ENCODE measurements around the gene TSHZ3.

The TSHZ3 gene

DNA sequence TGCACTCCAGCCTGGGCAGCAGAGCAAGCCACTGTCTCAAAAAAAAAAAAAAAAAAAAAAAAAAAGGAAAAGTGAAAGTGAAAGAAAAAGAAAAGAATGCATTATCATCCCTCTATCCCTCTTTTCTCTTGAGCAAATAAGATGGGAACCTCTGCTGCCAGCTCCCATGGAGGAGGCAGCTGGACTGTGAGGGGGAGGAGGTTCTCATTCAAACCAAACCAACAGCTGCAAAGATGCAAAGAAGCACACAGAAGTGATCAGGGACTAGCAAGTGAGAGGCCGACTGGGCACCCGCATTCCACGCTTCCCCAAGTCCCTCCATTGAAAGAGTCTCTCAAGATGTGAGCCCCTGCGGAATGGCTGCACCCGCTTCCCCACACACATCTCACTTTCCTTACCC lies 63.5 kb downstream of the TSHZ3 start:
- DNase-seq, result no peak

GRCh38 chr19:31284621-31285020 lies 64.6 kb downstream of the TSHZ3 start:
- no peak for DNase-seq

GRCh38 chr19:31283701-31284100 lies 65.5 kb downstream of the TSHZ3 start:
- DNase-seq, result no peak

- no peak for DNase-seq
Measured at GRCh38 chr19:31282346-31282745, 66.9 kb downstream of the TSHZ3 start.

GRCh38 chr19:31280287-31281006 lies 68.8 kb downstream of the TSHZ3 start:
- DNase-seq, result no peak

DNA sequence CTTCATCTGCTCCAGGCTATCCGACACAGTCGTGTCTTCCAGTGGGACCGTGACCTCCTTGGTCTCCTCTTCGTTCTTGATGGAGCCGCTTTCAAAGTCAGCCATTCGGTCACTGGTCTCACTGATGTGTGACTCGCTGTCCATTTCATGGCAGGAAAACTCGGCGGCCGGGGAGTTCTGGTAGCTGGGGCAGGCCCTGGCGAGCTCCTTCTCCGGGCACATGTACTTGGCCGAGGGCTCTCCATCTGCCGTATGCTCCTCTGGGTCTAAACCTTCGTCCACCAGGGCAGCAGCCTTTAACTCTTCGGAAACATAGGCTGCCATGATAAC lies 69.8 kb downstream of the TSHZ3 start:
- no peak for DNase-seq

DNA sequence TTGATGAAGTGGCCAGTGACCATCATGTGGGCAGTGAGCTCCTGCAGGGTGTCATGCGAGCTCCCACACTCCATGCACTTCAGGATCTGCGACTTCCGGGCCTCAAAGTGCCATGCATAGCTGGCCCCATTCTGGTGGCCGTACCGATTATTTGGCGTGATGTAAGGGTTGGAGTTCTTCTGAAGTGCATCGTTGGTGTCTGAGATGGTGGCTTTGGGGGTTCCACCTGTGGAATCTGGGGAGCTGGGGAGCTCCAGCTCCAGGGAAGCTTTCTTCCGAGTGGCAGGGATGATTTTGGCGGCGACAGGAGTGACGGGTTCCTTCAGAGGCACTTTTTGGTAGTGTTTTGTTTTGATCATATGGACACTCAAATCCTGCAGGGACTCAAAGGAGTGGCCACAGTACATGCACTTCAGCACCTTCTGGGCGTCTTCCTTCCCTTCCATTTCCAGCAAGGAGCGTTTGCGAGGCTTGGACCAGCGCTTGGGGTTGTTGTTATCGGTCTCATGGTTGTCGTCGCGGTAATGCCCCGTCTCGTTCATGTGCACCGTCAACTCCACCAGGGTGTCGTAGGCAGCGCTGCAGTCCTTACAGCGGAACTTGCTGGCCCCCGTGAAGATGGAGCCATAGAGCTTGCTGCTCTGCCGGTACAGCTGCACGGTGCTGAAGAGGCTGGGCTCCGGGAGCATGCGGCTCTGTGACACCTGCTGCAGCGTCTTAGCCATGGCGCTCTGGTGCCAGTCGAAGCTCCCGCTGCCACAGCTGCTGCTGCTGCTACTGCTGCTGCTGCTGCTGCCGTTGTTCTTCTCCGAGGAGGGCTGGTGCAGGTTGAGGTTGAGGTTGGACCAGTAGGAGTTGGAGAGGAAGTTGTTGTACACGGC lies 70.4 kb downstream of the TSHZ3 start:
- no peak for DNase-seq

- DNase-seq, result no peak
Measured at GRCh38 chr19:31277516-31277915, 71.7 kb downstream of the TSHZ3 start.

DNA sequence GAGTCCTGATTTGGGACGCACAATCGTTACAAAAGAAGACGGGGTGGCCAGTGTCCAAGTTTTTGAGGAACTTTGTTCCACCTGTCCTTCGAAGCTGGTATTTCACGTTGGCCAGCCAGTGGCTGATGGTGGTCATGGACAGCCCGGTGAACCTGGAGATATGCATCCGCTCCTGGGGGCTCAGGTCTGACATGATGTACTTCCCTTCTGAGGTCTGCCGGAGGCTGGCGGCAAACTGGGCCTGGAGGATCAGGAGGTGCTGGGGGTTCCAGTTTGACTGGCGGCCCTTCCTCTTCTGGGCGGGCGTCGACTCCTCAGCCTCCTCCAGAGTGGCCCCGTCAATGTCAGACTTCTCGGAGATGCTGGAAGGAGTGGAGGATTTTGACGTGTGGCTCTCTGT lies 72.4 kb downstream of the TSHZ3 start:
- no peak for DNase-seq

GRCh38 chr19:31275068-31275334 lies 74.2 kb downstream of the TSHZ3 start:
- no peak for DNase-seq

GRCh38 chr19:31274251-31275067 lies 74.8 kb downstream of the TSHZ3 start:
- no peak for DNase-seq

DNA sequence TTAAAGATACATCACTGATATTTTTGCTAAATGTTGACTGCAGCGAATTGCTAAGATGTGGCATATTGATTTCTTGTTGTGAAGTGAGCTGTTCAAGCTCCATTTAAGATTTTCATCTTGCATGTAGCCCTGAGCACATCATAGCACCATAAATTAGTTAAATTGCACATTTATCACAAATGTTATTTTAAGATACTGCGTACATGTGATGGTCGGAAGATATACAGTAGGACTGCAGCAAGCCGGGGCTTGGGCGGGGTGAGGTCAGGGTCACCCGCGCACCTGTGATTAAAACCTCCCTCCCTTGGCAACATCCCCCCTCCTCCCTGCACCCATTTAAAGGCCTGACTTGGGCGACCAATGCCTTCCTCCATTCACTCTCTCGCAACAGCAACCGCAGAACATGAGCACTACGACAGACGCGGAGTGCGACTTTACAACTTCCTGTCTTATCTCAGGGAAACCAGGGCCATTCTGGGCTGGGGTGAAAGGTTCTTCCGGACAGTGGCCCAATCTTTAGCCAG lies 76.6 kb downstream of the TSHZ3 start:
- no peak for DNase-seq

- no peak for DNase-seq
Measured at GRCh38 chr19:31271306-31271911, 77.8 kb downstream of the TSHZ3 start.

DNA sequence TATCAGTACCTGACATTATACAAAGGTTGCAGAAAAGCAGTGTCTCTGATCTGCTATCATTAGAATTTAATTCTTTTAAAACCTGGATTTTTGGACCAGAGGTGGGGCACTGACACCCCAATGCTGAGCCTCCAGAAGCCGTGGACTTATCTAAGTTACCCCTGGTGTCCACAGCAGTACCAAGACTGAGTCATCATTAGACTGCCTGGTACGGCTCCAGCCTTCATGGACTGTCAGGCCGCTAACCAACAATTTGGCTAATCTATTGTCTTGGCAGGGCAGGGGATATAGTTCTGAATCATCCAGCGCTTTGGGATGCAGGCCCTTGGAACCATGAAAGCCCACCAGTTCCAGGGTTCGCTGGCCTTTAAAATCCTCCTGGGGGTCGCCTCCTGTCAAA lies 78.3 kb downstream of the TSHZ3 start:
- DNase-seq, result no peak

- no peak for DNase-seq
Measured at GRCh38 chr19:31269425-31270127, 79.7 kb downstream of the TSHZ3 start.

GRCh38 chr19:31268751-31269383 lies 80.4 kb downstream of the TSHZ3 start:
- no peak for DNase-seq

- no peak for DNase-seq
Measured at GRCh38 chr19:31266731-31267130, 82.5 kb downstream of the TSHZ3 start.

GRCh38 chr19:31266196-31266595 lies 83.0 kb downstream of the TSHZ3 start:
- DNase-seq, result no peak

GRCh38 chr19:31264041-31264778 lies 85.0 kb downstream of the TSHZ3 start:
- no peak for DNase-seq

DNA sequence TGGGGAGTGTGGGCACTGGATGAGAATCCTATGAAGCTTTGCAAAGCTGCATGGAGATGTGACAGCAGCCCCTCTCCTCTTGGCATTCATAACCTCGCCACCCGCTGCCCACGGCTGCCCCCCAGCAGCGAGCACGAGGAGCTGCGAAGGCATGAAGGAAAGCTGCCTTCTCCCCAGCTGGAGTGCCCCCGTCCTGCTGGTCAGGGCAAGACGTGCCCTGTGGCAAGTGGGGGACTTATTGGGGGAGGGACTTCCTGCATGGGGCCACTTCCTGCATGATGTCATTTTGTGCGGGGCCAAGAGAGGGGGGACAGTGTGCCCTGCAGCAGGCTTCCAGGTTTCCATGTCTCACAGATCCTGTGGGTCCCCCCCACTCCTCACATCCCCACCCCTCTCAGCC lies 85.9 kb downstream of the TSHZ3 start:
- no peak for DNase-seq

- DNase-seq, result no peak
Measured at GRCh38 chr19:31262725-31263191, 86.5 kb downstream of the TSHZ3 start.
